ENCODE results near the gene APBA2.

APBA2 gene

DNA sequence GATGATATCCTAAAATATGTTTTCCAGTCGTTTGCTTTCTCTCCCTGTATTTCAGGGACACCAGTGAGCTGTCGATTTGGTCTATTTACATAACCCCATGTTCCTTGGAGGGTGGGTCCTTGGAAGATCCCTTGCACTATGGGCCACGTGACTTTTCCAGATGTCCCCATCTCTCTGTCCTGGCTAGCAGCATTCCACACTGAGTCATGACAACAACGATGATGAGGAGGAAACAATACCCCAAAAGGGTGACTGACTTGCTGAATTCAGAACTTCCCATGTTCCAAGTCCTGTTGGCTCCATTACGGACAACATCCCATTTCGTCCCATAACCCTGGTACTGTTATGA lies 249.5 kb downstream of the APBA2 start:
- no peak for TF ChIP-seq POLR2A (IDR thresholded peaks at IDR 0.05; ENCODE audit: extremely low read depth, insufficient read length)
- TF ChIP-seq, protein P1, sequence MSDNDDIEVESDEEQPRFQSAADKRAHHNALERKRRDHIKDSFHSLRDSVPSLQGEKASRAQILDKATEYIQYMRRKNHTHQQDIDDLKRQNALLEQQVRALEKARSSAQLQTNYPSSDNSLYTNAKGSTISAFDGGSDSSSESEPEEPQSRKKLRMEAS (IDR thresholded peaks at IDR 0.05; ENCODE audit: low read depth, low read length) = no peak
- no peak for TF ChIP-seq MYC (IDR thresholded peaks at IDR 0.05; ENCODE audit: low read depth, low read length)
- TF ChIP-seq, protein P2, sequence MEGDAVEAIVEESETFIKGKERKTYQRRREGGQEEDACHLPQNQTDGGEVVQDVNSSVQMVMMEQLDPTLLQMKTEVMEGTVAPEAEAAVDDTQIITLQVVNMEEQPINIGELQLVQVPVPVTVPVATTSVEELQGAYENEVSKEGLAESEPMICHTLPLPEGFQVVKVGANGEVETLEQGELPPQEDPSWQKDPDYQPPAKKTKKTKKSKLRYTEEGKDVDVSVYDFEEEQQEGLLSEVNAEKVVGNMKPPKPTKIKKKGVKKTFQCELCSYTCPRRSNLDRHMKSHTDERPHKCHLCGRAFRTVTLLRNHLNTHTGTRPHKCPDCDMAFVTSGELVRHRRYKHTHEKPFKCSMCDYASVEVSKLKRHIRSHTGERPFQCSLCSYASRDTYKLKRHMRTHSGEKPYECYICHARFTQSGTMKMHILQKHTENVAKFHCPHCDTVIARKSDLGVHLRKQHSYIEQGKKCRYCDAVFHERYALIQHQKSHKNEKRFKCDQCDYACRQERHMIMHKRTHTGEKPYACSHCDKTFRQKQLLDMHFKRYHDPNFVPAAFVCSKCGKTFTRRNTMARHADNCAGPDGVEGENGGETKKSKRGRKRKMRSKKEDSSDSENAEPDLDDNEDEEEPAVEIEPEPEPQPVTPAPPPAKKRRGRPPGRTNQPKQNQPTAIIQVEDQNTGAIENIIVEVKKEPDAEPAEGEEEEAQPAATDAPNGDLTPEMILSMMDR (IDR thresholded peaks at IDR 0.05; ENCODE audit: low read depth, low read length) = no peak
- DNase-seq (ENCODE audit: low read depth) = no peak
- no peak overlapping the region for H3K4me3 ChIP-seq (ENCODE audit: low read depth, low read length)

DNA sequence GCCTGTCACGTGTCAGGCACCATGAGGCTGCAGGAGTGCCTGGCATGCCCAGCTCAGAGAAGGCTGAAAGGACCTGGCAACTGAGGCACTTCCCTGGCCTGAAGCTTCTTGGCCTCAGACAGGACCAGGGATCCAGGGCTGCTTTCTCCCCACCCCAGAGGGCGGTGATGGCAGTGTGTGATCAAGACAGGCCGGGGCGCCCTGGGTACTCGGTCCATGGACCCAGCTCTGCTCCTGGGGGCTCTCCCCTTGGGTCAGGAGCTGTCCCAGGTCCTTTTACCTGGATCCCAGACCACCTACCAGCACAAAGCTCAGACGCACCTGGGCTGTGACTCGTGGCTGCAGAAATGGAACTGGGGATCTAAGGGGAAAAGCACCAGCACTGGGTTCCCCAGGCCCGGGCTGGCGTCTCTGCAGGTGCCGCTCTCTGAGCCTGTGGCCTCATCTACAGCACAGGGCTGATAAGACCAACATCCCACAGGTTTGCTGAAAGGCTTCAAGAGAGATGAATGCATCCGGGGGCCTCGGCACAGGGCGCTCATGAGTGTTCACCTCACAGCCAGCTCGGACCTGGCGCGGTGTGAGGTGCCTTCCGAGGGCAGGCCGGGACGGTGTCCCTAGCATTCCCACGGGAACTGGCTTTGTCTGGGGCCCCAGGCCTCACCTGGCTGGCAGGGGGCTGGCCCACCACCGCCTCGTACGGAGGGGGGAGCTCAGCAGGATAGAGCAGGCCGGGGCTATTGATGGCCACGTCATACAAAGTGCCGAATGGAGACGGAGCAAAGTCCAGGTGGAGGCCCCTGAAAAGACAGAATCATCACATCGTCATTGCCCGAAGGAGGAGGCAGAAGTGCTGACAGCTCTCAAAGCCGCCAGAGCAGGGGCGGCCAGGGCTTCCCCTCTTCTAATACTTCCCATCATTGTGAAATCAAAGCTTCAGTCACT lies 250.2 kb downstream of the APBA2 start:
- H3K4me3 ChIP-seq (ENCODE audit: low read depth, low read length) = no peak overlapping the region
- DNase-seq (ENCODE audit: low read depth) = no peak
- TF ChIP-seq, protein P2 (IDR thresholded peaks at IDR 0.05; ENCODE audit: low read depth, low read length) = no peak
- no peak for TF ChIP-seq MYC (IDR thresholded peaks at IDR 0.05; ENCODE audit: low read depth, low read length)
- no peak for TF ChIP-seq POLR2A (IDR thresholded peaks at IDR 0.05; ENCODE audit: extremely low read depth, insufficient read length)
- TF ChIP-seq, protein P1 (IDR thresholded peaks at IDR 0.05; ENCODE audit: low read depth, low read length) = no peak

DNA sequence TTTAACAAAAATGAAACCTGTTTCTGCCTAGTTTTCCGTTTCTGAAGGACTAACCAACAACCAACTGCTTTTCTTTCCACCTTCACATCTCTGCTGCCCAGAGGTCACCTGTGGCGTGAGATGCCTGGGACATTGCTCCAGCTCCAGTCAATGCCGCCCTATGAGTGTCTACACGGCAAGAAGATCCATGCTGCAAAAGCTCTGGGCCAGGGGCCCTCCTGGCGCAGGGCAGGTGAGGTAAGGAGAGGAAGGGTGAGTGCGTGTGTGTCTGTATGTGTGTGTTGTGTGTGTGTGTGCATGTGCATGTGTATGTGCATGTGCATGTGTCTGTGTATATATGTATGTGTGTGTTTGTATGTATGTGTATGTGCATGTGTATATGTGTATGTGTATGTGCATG lies 252.5 kb downstream of the APBA2 start:
- TF ChIP-seq, protein P2 (IDR thresholded peaks at IDR 0.05; ENCODE audit: low read depth, low read length) = no peak
- TF ChIP-seq, protein P1 (IDR thresholded peaks at IDR 0.05; ENCODE audit: low read depth, low read length) = no peak
- no peak for TF ChIP-seq MYC (IDR thresholded peaks at IDR 0.05; ENCODE audit: low read depth, low read length)
- TF ChIP-seq POLR2A (IDR thresholded peaks at IDR 0.05; ENCODE audit: extremely low read depth, insufficient read length) = no peak
- DNase-seq (ENCODE audit: low read depth) = no peak
- H3K4me3 ChIP-seq (ENCODE audit: low read depth, low read length) = no peak overlapping the region

DNA sequence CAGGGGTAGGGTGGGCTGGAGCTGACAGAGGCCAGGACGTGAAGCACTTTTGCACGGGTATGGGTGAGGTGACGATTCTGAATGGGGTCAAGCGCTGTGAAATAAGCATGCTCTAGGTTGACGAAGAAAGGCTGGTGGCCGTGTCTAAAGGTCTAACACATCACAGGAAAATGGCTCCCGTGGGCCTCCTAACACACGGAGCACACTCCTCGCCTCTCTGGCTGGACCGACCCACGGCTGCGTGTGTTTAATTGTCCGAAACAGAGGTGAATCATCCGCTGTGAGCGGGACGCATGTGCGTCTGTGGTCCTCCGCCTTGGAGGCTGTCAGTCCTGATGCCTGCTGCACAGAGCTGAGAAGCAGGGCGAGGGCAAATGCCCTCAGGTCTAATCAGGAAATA lies 253.3 kb downstream of the APBA2 start:
- DNase-seq (ENCODE audit: low read depth) = no peak
- TF ChIP-seq, protein P1 (IDR thresholded peaks at IDR 0.05; ENCODE audit: low read depth, low read length) = no peak
- TF ChIP-seq POLR2A (IDR thresholded peaks at IDR 0.05; ENCODE audit: extremely low read depth, insufficient read length) (no peak), MYC (IDR thresholded peaks at IDR 0.05; ENCODE audit: low read depth, low read length) (no peak)
- TF ChIP-seq, protein P2 (IDR thresholded peaks at IDR 0.05; ENCODE audit: low read depth, low read length) = no peak
- H3K4me3 ChIP-seq (ENCODE audit: low read depth, low read length) = no peak overlapping the region

DNA sequence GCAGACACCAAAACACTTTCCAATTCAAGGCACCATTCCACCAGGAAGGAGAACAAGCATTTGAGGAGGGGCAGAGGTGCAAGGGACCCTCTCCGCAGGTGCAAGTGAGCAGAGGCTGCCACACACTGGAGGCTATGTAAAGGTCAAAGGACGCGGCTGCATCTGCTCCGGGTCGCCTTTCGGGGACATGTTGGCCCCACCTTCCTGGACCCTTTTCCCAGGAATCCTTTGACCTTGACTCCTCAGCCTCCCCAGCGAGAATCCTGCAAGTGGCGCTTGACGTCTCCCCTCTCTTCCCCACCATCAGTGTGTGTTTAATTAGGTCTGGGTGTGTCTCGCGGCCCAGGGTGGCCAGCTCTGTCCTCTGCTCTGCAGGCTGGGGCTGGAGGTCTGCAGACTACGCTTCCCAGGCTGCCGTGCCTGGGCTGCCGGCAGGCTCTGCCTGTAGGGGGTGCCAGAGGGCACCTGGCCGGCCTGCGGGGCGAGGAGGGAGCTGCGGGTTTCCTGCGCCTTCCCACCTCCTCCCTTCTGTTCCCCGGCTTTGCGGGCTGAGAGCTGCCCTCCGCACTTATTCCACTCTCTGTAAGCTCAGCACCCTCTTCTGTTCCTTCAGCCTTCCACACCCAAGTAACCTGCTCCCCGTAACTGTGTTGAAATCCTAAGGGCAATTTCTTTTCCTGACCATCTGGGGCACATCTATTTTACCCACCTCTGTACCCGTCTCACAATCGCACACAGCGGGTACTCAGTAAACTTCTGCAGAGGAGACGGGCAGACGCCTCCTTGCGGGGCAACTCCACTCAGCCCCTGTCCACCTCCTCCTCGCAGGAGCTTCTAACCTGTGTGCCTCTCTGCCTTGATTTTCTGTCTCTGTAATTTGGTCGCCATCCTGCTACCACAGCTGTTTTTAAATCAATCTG lies 254.0 kb downstream of the APBA2 start:
- H3K4me3 ChIP-seq (ENCODE audit: low read depth, low read length) = no peak overlapping the region
- DNase-seq (ENCODE audit: low read depth) = peak; percentile 55
- TF ChIP-seq POLR2A (IDR thresholded peaks at IDR 0.05; ENCODE audit: extremely low read depth, insufficient read length) = no peak
- TF ChIP-seq, protein P2 (IDR thresholded peaks at IDR 0.05; ENCODE audit: low read depth, low read length) = peak; percentile 92
- TF ChIP-seq MYC (IDR thresholded peaks at IDR 0.05; ENCODE audit: low read depth, low read length) = peak; percentile 33; the same call in 1 of the 2 replicates
- TF ChIP-seq, protein P1 (IDR thresholded peaks at IDR 0.05; ENCODE audit: low read depth, low read length) = peak; percentile 14; the same call in 1 of the 2 replicates

Measured in NB4 (cell line).